ENCODE data around the gene DNAH17. TPM values are rescaled to one million over a fixed set of nuclear protein-coding genes. Genes with fewer than 3 reads are reported as not detected.
A peak's percentile ranks its signal among the peaks of the same experiment; 100 is the strongest.

Gene DNAH17
- total RNA-seq, 1 experiment from 2014 or later = 0.69 TPM

DNA sequence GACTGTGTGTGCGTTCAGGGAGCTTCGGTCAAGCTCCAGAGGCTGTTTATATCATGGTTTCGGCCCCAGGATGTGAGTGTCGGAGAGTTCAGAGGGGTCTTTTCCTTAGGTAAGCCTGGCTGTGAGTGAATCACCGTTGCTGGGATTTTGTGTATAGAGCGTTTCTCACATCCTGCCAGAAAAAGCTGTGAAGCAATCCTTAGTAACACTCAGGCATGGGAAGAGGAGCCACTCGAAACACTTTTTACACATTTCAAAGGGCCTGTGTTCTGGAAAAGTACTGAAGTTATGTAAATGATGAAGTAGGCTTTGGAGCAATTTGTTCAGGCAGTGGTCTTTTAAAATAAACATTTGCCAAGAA, 198.1 kb downstream of the DNAH17 start:
- Histone ChIP-seq H3K4me3 (replicated peaks in 1 of 2; ENCODE audit: low read depth in 1 of 2, low read length in 2 of 2) (peak overlapping the region; percentile 62 to 86), H4K20me1 (ENCODE audit: insufficient read depth) (peaks cover 13% of the 10 kb centered on the region; the same call in 1 of the 2 replicates), H3K9me3 (ENCODE audit: control insufficient read depth in 1 of 2, insufficient read depth in 1 of 2, low read depth in 1 of 2, low read length in 2 of 2) (no peaks in the 10 kb centered on the region), H3K27ac (ENCODE audit: low read depth, low read length) (peak overlapping the region; percentile 63), H3K27me3 (ENCODE audit: insufficient read depth, low read length) (no peaks in the 10 kb centered on the region), H3K4me2 (ENCODE audit: low read length) (peak overlapping the region; percentile 77), H3K4me1 (ENCODE audit: control insufficient read depth in 1 of 2, insufficient read depth in 2 of 2, low read length in 2 of 2) (peaks cover 16 to 36% of the 10 kb centered on the region in 2 experiments), H3K9ac (ENCODE audit: low read length) (peak overlapping the region; percentile 85), H2AFZ (ENCODE audit: low read depth, low read length, poor library complexity, severe bottlenecking) (no peak overlapping the region), H3K9me2 (ENCODE audit: insufficient read depth) (no peaks in the 10 kb centered on the region), H3K79me2 (ENCODE audit: insufficient read depth, low read length) (peaks cover 56% of the 10 kb centered on the region), H3K36me3 (ENCODE audit: control insufficient read depth in 1 of 2, insufficient read depth in 2 of 2, low read length in 2 of 2) (peaks cover 0 to 5% of the 10 kb centered on the region in 2 experiments; a peak in 2 of 4 replicates)
- TSS peak; percentile 55 for BruUV-seq (replicated peaks)
- ChIA-PET CTCF (no interaction called here), RAD21 (ENCODE audit: low non-redundant PET in 1 of 2, low total read pairs in 2 of 2, uncharacterized antibody in 2 of 2, unreplicated experiment in 2 of 2) (no interaction called here), POLR2A (interaction anchor here (1.7 kb wide), 1 partner anchor 18 kb away, joined by 3 read pairs; no protein-coding TSS in a partner anchor)
- ATAC-seq = no peak
- TF ChIP-seq SIN3A (IDR thresholded peaks at IDR 0.05; ENCODE audit: low read depth) = no peak
- TF ChIP-seq POLR2AphosphoS5 (IDR thresholded peaks at IDR 0.05; ENCODE audit: low read depth, low read length) = no peak
- no peak for TF ChIP-seq EZH2phosphoT487 (IDR thresholded peaks at IDR 0.05; ENCODE audit: borderline replicate concordance)
- no peak for TF ChIP-seq CEBPB (IDR thresholded peaks at IDR 0.05; ENCODE audit: low read depth)
- no peak for TF ChIP-seq ELF1 (IDR thresholded peaks at IDR 0.05; ENCODE audit: borderline replicate concordance, low read depth)
- TF ChIP-seq, protein P1, sequence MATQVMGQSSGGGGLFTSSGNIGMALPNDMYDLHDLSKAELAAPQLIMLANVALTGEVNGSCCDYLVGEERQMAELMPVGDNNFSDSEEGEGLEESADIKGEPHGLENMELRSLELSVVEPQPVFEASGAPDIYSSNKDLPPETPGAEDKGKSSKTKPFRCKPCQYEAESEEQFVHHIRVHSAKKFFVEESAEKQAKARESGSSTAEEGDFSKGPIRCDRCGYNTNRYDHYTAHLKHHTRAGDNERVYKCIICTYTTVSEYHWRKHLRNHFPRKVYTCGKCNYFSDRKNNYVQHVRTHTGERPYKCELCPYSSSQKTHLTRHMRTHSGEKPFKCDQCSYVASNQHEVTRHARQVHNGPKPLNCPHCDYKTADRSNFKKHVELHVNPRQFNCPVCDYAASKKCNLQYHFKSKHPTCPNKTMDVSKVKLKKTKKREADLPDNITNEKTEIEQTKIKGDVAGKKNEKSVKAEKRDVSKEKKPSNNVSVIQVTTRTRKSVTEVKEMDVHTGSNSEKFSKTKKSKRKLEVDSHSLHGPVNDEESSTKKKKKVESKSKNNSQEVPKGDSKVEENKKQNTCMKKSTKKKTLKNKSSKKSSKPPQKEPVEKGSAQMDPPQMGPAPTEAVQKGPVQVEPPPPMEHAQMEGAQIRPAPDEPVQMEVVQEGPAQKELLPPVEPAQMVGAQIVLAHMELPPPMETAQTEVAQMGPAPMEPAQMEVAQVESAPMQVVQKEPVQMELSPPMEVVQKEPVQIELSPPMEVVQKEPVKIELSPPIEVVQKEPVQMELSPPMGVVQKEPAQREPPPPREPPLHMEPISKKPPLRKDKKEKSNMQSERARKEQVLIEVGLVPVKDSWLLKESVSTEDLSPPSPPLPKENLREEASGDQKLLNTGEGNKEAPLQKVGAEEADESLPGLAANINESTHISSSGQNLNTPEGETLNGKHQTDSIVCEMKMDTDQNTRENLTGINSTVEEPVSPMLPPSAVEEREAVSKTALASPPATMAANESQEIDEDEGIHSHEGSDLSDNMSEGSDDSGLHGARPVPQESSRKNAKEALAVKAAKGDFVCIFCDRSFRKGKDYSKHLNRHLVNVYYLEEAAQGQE (IDR thresholded peaks at IDR 0.05; ENCODE audit: low read depth) = no peak
- no peak for TF ChIP-seq EGR1 (IDR thresholded peaks at IDR 0.05; ENCODE audit: low read depth)
- TF ChIP-seq CBX3 (IDR thresholded peaks at IDR 0.05; ENCODE audit: low read depth) = no peak
- no peak for TF ChIP-seq TCF7L2 (IDR thresholded peaks at IDR 0.05; ENCODE audit: borderline replicate concordance, extremely low read depth, insufficient read depth, insufficient read length)
- no peak for TF ChIP-seq YY1 (IDR thresholded peaks at IDR 0.05; ENCODE audit: extremely low read depth, insufficient replicate concordance, low read depth, low read length)
- TF ChIP-seq POLR2A (IDR thresholded peaks at IDR 0.05; ENCODE audit: borderline replicate concordance, extremely low read depth, insufficient read depth, insufficient read length) = no peak
- no peak for TF ChIP-seq FOSL1 (IDR thresholded peaks at IDR 0.05; ENCODE audit: low read depth)
- TF ChIP-seq, protein P2, sequence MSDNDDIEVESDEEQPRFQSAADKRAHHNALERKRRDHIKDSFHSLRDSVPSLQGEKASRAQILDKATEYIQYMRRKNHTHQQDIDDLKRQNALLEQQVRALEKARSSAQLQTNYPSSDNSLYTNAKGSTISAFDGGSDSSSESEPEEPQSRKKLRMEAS (IDR thresholded peaks at IDR 0.05) = no peak
- TF ChIP-seq SRF (IDR thresholded peaks at IDR 0.05; ENCODE audit: low read depth) = no peak
- TF ChIP-seq, protein P3, sequence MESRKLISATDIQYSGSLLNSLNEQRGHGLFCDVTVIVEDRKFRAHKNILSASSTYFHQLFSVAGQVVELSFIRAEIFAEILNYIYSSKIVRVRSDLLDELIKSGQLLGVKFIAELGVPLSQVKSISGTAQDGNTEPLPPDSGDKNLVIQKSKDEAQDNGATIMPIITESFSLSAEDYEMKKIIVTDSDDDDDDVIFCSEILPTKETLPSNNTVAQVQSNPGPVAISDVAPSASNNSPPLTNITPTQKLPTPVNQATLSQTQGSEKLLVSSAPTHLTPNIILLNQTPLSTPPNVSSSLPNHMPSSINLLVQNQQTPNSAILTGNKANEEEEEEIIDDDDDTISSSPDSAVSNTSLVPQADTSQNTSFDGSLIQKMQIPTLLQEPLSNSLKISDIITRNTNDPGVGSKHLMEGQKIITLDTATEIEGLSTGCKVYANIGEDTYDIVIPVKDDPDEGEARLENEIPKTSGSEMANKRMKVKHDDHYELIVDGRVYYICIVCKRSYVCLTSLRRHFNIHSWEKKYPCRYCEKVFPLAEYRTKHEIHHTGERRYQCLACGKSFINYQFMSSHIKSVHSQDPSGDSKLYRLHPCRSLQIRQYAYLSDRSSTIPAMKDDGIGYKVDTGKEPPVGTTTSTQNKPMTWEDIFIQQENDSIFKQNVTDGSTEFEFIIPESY (IDR thresholded peaks at IDR 0.05; ENCODE audit: extremely low read depth, insufficient replicate concordance, low read length) = no peak
- TF ChIP-seq, protein P4, sequence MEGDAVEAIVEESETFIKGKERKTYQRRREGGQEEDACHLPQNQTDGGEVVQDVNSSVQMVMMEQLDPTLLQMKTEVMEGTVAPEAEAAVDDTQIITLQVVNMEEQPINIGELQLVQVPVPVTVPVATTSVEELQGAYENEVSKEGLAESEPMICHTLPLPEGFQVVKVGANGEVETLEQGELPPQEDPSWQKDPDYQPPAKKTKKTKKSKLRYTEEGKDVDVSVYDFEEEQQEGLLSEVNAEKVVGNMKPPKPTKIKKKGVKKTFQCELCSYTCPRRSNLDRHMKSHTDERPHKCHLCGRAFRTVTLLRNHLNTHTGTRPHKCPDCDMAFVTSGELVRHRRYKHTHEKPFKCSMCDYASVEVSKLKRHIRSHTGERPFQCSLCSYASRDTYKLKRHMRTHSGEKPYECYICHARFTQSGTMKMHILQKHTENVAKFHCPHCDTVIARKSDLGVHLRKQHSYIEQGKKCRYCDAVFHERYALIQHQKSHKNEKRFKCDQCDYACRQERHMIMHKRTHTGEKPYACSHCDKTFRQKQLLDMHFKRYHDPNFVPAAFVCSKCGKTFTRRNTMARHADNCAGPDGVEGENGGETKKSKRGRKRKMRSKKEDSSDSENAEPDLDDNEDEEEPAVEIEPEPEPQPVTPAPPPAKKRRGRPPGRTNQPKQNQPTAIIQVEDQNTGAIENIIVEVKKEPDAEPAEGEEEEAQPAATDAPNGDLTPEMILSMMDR (IDR thresholded peaks at IDR 0.05 in 2 of 3, conservative IDR thresholded peaks at IDR 0.05 in 1 of 3; ENCODE audit: borderline replicate concordance in 1 of 3, insufficient read depth in 1 of 3, low read depth in 2 of 3, low read length in 2 of 3) = no peak
- TF ChIP-seq ZFX (IDR thresholded peaks at IDR 0.05) = no peak
- TF ChIP-seq EZH2 (IDR thresholded peaks at IDR 0.05) = no peak
- DNase-seq (ENCODE audit: low read depth, low spot score) = no peak
- intact Hi-C loops (cut with micrococcal nuclease) = no loop called here

Measured in HCT116 (cell line).